Endometrium (tissue), 2 donors: ENCODE data around the gene BCAR1.
"Not testable (repeated sequence)": the region's sequence is repeated elsewhere in the genome, so short reads cannot be mapped to it uniquely, and the experiment has no call there.

Source experiments
- FAIRE-seq: peaks from 2 replicates; lab custom pipeline; 2012; peaks lifted over from hg19 to GRCh38; lab: Jason Lieb, UNC
- donor health status: control.
- donor health status: control.

The BCAR1 gene

DNA sequence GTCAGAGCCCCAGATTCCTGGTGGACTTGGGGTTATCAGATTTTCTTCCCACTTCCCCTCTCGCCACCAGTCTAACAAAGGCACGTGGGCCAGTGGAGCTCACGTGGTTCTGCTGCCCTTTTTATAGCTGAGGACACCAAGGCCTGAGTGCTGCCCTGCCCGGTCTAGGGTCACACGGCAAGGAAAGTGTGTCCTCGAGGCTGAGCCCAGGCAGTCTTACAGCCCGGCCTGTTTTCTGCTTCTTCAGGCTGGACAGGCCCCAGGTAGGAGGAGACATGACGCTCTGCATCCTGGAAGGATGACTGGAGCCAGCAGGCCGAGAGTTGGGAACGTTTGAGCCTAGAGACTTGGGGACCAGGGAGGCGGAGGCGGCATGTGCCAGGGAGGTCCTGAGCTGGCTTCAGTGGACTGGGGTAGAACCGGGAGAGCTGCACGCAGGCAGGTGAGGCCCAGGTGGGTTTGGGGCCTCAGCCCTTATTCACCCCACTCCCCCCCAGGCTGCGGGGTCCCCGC is 29.1 kb downstream of the BCAR1 start:
- FAIRE-seq: no peak

DNA sequence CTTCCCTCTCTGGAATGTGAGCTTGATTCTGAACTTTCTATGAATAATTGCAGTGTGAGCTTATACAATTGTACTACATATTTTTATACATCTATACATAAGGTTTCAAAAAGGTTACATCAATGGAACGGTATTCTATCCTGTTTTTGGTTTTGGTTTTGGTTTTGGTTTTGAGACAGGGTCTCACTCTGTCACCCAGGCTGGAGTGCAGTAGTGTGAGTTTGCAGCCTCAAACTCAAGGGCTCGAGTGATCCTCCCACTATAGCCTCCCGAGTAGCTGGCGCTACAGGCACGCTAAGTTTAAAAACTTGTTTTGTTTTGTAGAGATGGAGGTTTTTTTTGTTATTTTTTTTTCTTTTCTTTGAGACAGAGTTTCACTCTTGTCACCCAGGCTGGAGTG is 31.6 kb downstream of the BCAR1 start:
- FAIRE-seq: no peak

DNA sequence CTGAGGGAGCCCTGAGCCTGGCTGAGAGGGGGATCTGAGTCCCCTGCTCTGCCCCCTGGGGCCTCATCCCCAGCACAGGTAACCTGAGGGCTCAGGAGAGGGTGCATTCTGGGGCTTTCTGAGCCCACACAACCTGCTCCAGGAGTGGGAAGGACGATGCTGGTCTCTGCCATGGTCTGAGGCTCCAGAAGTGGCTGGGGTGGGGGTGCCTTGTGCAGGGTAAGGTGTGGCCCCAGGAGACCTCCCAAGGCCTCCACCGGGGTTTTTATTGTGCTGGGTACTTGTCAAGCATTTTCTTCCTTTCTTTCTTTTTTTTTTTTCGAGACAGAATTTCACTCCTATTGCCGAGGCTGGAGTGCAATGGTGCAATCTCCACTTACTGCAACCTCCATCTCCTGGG is 32.3 kb downstream of the BCAR1 start:
- no peak for FAIRE-seq

DNA sequence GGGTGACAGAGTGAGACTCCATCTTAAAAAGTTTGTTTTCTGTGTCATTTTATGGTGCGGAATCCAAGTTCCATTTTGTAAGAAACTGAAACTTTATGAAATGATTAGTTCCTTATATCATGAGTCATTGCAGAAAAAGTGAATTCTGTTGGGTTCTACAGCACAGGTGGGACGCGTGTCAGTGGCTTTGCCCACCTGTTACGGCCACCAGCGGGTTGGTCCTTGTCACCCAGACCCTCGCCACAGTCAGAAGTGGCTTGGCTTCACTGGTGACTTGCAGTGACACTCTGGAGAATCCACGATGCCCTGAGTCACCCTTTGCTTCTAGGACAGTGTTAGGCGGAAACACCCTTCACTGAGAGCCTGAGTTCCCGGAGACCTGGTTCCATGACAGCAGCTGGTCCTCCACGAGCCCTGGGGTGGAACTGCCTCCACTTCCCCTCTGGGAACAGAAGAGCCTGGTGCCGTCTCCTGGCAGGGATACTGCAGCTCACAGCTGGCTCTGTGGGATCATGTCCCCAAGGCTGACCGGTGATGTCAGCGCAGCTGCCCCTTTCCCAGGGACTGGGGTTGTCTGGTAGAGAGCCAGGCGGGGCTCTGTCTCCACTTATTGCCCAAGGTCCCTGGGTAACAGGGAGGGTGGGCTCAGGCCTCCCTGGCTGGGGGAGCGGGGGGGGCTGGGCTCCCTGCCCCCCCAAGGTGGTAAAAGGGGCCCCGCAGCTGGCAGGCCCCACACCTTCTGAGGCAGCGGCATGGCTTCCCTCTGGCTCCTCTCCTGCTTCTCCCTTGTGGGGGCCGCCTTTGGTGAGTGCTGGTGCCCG is 33.0 kb downstream of the BCAR1 start, which contains the start of gene CTRB1:
Gene CTRB1, plus strand, starts transcription at position 733 of the 821 bp plus-strand sequence. Its CDS starts 20 bp downstream, at position 753.
- no peak for FAIRE-seq

DNA sequence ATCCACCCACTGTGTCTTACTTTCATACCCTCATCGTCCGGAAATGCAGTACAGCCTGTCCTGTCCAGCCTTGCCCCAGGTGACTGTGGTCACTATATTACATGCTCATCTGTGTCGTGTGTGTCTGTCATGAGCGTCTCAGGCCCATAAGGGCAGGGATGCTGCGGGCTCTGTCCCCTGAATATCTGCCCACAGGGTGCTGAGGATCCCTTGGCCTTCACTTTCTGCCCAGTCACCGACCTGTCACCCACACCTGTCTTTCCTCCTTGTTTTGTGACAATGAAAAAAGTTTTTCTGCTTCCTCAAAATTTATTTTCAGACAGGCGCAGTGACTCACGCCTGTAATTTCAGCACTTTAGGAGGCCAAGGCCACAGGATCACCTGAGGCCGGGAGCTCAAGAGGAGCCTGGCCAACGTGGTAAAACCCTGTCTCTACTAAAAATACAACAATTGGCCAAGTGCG is 34.0 kb downstream of the BCAR1 start:
- no peak for FAIRE-seq

DNA sequence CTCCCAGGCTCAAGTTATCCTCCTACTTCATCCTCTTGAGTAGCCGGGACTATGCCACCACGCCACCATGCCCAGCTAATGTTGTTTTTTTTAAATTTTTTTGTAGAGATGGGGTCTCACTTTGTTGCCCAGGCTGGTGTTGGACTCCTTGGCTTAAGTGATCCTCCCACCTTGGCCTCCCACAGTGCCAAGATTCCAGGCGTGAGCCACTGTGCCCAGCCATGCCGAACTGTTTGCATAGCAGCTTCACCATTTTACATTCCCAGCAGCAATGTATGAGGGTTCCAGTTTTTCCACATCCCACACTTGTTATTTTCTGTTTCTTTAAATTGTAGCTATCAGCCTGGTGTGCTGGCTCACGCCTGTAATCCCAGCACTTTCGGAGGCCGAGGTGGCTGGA is 34.8 kb downstream of the BCAR1 start:
- no peak for FAIRE-seq

DNA sequence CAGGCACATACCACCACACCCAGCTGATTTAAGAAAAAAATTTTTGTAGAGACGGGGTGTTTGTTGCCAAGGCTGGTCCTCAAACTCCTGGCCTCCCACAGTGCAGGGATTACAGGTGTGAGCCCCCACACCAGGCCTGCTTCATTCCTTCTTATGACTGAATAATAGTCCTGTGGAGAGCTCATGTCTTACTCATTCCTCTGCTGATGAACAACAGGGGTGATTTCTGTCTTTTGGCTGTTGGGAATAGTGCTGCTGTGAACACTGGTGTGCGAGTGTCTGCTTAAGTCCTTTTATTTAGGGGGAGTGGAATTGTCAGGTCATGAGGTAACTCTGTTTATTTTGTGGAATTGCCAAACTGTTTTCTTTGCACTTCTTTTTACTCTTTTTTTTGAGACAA is 35.3 kb downstream of the BCAR1 start:
- no peak for FAIRE-seq

DNA sequence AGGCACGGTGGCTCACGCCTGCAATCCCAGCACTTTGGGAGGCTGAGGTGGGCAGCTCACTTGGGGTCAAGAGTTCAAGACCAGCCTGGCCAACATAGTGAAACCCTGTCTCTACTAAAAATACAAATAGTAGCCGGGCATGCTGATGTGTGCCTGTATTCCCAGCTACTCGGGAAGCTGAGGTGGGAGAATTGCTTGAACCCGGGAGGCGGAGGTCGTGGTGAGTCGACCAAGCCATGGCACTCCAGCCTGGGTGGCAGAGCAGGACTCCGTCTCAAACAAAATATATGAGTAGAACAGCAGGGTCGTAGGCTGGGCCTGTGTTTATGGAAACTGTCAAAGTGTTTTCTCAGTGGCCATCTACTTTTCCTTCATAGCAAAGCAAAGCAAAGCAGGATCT is 40.1 kb downstream of the BCAR1 start:
- FAIRE-seq: not testable (repeated sequence)

DNA sequence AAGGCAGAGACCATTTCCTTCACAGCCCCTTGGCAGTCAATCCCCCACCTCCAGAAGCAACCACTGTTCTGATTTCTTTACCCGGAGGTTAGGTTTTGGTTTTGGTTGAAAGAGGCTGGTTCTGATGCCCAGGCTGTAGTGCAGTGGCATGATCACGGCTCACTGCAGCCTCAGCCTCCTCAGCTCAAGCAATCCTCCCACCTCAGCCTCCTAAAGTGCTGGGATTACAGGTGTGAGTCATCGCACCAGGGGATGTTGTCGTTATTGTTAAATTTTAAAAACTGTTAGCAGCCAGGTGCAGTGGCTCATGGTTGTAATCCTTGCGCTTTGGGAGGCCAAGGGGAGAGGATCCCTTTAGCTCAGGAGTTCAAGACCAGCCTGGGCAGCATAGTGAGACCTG is 41.5 kb downstream of the BCAR1 start:
- FAIRE-seq: no peak

DNA sequence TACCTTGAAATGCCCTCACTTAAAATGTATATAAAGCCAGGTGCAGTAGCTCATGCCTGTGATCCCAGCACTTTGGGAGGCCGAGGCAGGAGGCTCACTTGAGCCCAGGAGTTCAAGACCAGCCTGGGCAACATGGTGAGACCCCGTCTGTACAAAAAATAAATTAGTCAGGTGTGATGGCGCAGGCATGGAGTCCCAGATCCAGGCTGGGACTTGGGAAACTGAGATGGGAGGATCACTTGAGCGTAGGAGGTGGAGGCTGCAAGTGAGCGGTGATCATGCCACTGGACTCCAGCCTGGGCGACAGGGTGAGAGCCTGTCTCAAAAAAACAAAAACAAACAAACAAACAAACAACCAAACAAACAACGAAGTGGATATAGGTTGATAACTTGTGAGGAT is 41.9 kb downstream of the BCAR1 start:
- FAIRE-seq: not testable (repeated sequence)

DNA sequence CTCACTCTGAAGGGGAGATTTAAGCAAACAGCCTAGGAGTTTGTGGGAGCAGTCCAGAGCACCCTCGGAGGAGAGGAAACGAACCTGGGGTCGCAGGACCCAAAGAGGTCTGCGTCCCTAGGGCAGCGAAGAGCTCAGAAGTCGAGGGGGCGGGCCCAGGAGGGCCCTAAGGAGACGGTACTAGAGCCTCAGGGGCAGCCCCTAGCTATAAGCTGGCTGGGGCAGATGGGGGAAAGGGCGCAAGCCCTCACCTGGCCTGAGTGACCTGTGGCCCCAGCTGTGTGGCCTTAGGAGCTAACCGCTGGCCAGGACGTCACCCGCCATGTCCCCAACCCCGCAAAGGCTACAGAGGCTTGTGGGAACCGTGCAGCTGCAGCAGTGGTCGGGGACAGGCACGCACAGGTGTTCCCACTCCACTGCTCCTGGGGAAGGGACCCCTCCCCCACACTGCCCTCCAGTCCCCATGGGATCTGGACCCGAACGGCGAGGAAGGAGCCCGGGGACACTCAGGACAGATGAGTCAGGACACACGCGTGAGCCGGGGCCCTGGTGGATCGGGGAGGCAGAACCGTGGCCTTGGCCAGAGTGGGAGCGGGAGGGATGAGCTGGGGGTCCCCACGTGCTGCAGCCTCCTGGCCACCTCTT is 42.4 kb downstream of the BCAR1 start:
- no peak for FAIRE-seq

DNA sequence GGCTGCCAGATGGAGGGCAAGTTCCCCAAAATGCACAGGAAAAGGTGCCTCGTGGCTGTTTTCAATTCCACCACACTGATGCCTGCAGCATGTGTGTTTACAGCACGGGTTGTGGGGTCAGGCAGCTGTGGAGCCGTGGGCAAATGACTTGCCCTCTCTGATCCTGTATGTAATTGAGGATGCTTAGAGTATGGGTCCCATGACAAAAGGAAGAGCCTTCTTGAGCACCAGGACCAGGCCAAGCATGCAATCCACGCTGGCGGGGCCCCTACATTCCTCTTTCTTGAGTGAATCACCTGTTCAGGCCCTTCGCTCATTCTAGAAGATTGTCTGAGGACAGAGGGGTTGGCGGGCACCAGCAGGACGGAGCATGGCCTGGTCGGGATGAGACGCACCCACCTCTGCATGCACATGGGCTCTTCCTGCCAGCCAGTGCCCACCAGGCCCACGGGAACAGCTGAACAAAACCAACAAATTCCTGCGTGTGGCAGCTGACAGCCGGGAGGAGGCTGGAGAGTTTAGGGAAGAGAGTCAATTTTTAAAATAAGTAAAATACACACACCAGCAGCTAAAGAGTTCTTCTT is 43.1 kb downstream of the BCAR1 start:
- FAIRE-seq: no peak

DNA sequence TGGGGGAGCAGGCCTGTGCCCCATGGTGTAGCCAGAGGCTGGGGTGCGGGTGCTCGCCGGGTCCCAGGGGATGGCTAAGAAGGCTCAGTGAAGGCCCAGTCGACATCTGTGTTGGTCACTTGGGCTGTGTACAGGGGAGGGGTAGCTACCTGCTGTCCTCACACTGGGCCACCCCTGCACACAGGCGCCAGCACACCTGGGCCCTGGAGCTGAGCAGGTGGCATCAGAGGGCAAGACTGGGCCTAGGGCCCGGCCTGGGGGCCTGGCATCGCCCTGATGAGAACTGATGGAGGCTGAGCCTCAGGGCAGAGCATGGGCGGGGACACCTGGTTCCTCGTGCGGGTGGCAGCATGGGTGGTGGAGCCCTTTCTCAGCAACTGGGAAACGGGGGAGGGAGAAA is 43.6 kb downstream of the BCAR1 start:
- no peak for FAIRE-seq

DNA sequence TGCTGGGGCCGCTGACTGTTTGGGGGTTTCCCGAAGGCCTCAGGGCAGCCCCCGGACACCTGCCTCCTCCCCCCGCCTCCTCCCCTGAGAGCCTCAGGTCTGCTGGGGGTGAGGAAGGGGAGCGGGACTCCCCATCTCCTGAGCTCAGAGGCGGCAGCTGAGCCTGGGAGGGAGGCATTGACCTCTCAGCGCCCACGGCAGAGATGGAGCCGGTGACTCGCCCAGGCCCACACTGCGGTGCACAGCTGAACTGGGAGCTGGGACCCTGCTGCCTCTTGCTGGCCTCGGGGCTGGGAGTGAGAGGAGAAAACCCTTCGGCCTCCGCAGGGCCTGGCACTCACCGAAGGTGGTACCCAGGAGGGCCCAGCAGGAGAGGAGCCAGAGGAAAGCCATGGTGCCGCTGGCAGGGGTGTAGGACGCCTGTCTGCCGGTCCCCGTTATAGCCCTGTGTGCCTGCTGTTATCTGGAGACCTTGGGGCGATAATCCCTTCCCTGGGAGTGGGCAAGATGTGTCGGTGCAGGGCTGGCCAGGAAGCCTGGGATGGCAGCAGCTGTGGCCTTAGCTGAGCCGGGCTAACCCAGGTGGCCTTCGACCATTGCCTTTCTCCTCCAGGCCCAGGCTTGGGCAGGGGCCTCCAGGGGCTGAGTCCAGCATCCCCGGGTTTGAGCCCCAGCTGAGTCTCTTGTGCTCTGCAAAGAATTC is 44.5 kb downstream of the BCAR1 start, which contains the start of gene CTRB2:
Gene CTRB2, minus strand, starts transcription at position 413 of the 703 bp plus-strand sequence. Its CDS starts 20 bp downstream, at position 393.
- no peak for FAIRE-seq

DNA sequence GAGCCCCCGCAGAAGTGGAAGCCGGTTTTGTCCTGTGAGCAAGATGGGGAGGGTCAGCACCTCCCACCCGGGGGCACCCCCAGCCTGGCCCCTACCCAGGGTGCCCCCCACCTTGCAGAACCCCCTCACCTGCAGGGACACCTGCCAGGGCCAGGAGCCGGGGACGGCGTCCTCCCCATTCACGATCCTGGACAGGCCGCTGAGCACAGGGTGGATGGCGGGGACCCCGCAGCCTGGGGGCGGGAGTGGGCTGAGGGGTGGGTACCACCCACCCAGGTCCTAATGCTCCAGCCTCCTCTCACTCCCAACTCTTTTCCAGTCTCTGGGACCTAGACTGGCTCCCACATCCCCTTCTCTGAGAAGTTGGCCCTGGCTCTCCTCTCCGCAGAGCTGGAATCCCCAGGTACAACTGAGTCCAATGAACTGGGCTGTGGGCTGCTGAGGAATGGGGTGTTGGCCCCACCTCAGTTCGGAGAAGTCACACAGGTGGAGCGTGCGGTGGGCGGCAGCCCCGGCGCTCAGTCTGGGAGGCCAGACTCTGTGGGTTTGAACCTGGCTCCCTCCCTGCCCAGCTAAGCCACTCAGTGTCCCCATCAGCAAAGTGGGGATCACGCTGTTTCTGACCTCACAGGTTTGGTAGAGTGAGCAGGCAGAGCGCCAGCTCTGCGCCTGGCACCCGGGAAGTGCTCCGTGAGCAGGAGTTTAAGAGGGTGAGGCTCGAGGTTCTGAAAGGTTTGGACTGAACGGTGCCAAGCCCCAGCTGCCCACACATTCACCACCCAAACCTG is 45.3 kb downstream of the BCAR1 start:
- not testable (repeated sequence) for FAIRE-seq

DNA sequence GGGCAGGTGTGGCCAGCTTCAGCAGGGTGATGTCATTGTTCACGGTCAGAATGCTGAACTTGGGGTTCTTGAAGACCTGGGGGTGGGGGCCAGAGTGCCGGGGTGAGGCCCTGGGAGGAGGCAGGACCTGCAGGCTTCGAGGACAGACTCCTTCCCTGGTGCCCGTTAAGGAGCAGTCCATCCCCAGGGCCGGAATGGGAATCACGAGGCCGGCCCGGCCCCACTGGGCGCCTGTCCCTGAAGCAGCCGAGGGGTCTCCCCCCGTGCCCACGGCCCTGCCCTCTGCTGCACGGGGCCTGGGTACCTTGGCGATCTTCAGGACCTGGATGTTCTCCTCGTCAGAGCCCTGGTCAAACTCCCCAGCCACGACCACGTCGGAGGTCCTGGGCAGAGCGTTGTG is 46.0 kb downstream of the BCAR1 start:
- not testable (repeated sequence) for FAIRE-seq

DNA sequence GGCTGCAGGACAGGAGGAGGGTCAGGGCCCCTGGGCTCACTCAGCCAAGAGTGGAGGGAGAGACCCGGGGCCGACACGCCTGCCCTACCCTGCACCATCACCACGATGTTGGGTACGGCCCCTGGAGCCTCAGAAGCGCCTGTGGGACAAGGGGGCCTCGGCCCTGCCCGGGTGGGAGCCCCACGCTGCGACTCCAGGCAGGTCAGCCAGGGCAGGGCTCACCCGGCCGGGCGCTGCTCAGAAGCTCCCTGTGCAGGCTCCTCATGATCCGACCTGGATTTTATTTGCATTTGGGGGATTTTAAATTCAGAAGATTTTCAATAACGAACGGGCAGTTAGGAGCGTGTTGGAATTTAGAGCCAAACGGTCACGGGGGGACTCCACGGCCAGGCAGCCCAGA is 46.5 kb downstream of the BCAR1 start:
- FAIRE-seq: not testable (repeated sequence)

DNA sequence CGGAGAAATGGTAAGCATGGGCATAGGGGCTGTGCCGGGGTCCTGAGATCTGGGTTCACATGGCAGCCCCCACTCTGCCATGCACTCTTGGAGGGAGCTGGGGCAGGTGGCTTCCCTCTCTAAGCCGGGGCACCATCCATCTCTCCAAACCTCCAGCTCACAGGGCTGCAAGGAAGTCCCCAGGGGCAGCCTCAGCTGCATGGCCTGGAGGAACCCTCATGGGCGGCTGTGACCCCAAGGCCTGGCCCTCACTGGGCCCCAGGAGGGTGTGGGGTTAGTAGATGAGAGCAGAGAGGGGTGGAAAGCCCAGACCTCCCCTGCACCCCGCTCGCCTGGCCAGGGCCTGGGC is 47.0 kb downstream of the BCAR1 start:
- no peak for FAIRE-seq

DNA sequence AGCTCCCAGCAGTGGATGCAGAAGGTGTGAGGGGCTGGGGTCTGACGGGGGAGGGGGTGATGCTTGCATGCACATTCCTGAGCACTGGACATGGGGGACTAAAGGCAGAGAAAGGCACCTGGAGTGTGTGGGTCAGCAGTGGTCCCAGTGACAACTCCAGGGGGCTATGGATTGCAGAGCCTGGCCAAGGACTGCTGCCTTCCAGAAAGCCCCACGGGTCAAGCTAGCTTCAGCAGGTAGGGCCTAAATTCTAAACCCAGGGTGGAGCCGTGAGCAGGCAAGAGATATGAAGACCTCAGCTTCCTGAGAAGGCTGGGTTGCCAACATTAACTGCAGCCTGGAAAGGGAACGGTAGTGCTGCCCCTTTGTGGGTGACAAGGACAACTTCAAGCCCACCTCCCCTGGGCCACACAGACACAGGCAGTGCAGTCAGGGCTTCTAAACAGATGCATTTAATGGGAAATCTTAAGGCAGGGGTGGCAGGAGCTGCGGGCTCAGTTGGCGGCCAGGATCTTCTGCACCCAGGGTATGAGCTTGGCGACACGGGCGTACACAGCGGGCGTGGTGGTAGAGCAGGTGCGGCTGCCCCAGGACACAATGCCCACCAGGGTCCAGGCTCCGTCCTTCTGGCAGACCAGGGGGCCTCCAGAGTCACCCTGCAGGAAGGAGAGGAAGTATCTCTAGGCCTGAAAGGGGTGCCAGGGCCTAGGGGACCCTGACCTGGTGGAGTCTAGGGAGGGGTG is 47.6 kb downstream of the BCAR1 start:
- no peak for FAIRE-seq

DNA sequence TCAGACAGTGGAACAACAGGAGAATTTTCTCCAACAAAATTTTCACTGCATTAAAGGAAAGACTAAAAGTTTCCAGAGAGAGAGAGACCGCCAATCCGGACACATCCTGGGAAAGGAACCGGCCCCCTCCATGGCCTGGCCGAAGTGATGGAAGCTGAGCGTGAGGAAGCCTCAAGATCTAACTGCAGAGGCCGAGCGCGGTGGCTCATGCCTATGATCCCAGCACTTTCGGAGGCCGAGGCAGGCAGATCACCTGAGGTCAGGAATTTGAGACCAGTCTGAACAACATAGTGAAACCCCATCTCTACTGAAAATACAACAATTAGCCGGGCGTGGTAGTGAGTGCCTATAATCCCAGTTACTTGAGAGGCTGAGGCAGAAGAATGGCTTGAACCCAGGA is 48.3 kb downstream of the BCAR1 start:
- FAIRE-seq: no peak
